PC-9 (cell line): ENCODE data around the gene C4B. TPM values are rescaled to one million over a fixed set of nuclear protein-coding genes. Genes with fewer than 3 reads are reported as not detected.

Experiments
- BruUV-seq: library from RNA; stranded (reverse); fragments of 400-500 nt; replicated peaks from 2 replicates; lab custom pipeline; 2021; lab: Mats Ljungman, UMichigan
- CTCF ChIA-PET: fragments of 300-600 bp; sonication (Branson Sonifier 250); formaldehyde crosslinking; loops from one replicate; lab custom pipeline; 2022; ENCODE audit warnings: antibody characterized with exemption; lab: Charles Lee
- POLR2A ChIA-PET: fragments of 300-600 bp; sonication (Branson Sonifier 250); formaldehyde crosslinking; loops from one replicate; lab custom pipeline; 2022; ENCODE audit warnings: antibody characterized with exemption; ENCODE audit not compliant: unreplicated experiment; lab: Charles Lee
- DNase-seq, 2 experiments: peaks; one replicate each; pipeline versions ENCODE4 v3.0.0 to v3.0.0-alpha.2; 2015 to 2022; ENCODE audit warnings: mixed read lengths in 1 of 2
- H2AFZ ChIP-seq: fragments of 200-600 bp; sonication (generic); 2 replicates; pipeline ENCODE4 v1.8.1; 2017; ENCODE audit warnings: antibody characterized with exemption
- H3F3A ChIP-seq: fragments of 200-600 bp; sonication (generic); 2 replicates; pipeline ENCODE4 v1.8.1; 2017; ENCODE audit warnings: antibody characterized with exemption, mild to moderate bottlenecking, low read depth; ENCODE audit not compliant: insufficient read depth
- H3K27ac ChIP-seq: fragments of 200-600 bp; sonication (generic); 2 replicates; pipeline ENCODE4 v1.6.1; 2016; ENCODE audit warnings: mixed run types
- H3K27me3 ChIP-seq: fragments of 200-600 bp; sonication (generic); 2 replicates; pipeline ENCODE4 v1.6.1; 2016; ENCODE audit warnings: low read depth, mixed run types; ENCODE audit not compliant: insufficient read depth
- H3K36me3 ChIP-seq: fragments of 200-600 bp; sonication (generic); 2 replicates; pipeline ENCODE4 v1.6.1; 2016; ENCODE audit warnings: low read depth, mixed run types
- H3K4me1 ChIP-seq: fragments of 200-600 bp; sonication (generic); replicated peaks from 2 replicates; pipeline ENCODE4 v1.6.1; 2016; ENCODE audit warnings: mixed run types; ENCODE audit not compliant: insufficient read depth
- H3K4me2 ChIP-seq: fragments of 200-600 bp; sonication (generic); 2 replicates; pipeline ENCODE4 v1.6.1; 2017; ENCODE audit warnings: mixed run types
- H3K4me3 ChIP-seq: fragments of 200-600 bp; sonication (generic); 2 replicates; pipeline ENCODE4 v1.6.1; 2016; ENCODE audit warnings: mixed run types
- H3K79me2 ChIP-seq: fragments of 200-600 bp; sonication (generic); 2 replicates; pipeline ENCODE4 v1.6.1; 2017; ENCODE audit warnings: low read depth, mixed run types
- H3K9me2 ChIP-seq: fragments of 200-600 bp; sonication (generic); 2 replicates; pipeline ENCODE4 v1.8.1; 2017; ENCODE audit warnings: mild to moderate bottlenecking; ENCODE audit not compliant: insufficient read depth
- H3K9me3 ChIP-seq: fragments of 200-600 bp; sonication (generic); 2 replicates; pipeline ENCODE4 v1.8.1; 2016; ENCODE audit warnings: low read depth; ENCODE audit not compliant: insufficient read depth
- H4K20me1 ChIP-seq: fragments of 200-600 bp; sonication (generic); 2 replicates; pipeline ENCODE4 v1.8.1; 2017; ENCODE audit not compliant: insufficient read depth
- EZH2 ChIP-seq: fragments of 200-600 bp; sonication (generic); IDR thresholded peaks from 2 replicates; pipeline ENCODE4 v1.8.0; 2017; ENCODE audit warnings: antibody characterized with exemption, low read depth
- intact Hi-C: fragments of 100-400 bp; cut with micrococcal nuclease; formaldehyde crosslinking; loops from one replicate; pipeline ENCODE4 v1.10.0; 2022; ENCODE audit not compliant: unreplicated experiment
- total RNA-seq: library from RNA; stranded (reverse); gene quantifications from 2 replicates; pipeline ENCODE4 v1.2.3, GENCODE V29; 2021
- TF ChIP-seq, protein P1 (sequence below): fragments of 200-600 bp; sonication (generic); conservative IDR thresholded peaks from 2 replicates; pipeline ENCODE4 v1.6.1; 2017; ENCODE audit warnings: mixed run types, antibody characterized with exemption, mild to moderate bottlenecking, moderate library complexity

C4B gene
- total RNA-seq, 1 experiment from 2014 or later = 8.3 TPM

GRCh38 chr6:32070814-32071543, 56.4 kb downstream of the C4B start:
- Histone ChIP-seq H3K4me1 (peaks cover 8% of the 10 kb centered on the region), H3K27me3 (no peaks in the 10 kb centered on the region), H4K20me1 (no peaks in the 10 kb centered on the region), H3K4me3 (no peak overlapping the region), H3K9me2 (no peaks in the 10 kb centered on the region), H3K4me2 (no peak overlapping the region), H3F3A (peaks cover 10% of the 10 kb centered on the region; the same call in 1 of the 2 replicates), H3K36me3 (no peaks in the 10 kb centered on the region), H3K9me3 (no peaks in the 10 kb centered on the region), H2AFZ (no peak overlapping the region), H3K27ac (no peak overlapping the region), H3K79me2 (no peaks in the 10 kb centered on the region)
- CTCF ChIA-PET = no interaction called here
- intact Hi-C loops = no loop called here
- no TSS peak for BruUV-seq
- TF ChIP-seq, protein P1, sequence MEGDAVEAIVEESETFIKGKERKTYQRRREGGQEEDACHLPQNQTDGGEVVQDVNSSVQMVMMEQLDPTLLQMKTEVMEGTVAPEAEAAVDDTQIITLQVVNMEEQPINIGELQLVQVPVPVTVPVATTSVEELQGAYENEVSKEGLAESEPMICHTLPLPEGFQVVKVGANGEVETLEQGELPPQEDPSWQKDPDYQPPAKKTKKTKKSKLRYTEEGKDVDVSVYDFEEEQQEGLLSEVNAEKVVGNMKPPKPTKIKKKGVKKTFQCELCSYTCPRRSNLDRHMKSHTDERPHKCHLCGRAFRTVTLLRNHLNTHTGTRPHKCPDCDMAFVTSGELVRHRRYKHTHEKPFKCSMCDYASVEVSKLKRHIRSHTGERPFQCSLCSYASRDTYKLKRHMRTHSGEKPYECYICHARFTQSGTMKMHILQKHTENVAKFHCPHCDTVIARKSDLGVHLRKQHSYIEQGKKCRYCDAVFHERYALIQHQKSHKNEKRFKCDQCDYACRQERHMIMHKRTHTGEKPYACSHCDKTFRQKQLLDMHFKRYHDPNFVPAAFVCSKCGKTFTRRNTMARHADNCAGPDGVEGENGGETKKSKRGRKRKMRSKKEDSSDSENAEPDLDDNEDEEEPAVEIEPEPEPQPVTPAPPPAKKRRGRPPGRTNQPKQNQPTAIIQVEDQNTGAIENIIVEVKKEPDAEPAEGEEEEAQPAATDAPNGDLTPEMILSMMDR = no peak
- no peak for TF ChIP-seq EZH2
- POLR2A ChIA-PET = no interaction called here
- no peak for DNase-seq

DNA sequence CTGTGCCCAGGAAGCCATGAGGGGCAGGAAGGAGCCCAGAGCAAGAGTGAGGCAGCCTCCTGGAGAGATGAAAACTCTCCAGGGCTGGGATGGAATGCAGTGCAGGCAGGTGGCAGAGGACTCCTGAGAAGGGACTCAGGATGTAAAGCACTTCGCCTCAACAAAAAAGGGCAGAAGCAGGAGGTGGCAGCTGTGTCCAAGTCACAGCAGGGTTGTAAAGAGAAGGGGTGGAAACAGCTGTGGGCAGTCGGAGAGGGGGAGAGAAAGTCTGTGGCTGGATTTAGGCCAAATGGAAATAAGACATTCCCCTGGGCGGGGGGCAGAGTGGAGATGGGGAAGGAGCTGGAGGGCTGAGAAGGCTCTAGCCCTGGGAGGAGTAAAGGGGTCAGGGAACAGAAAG, 58.5 kb downstream of the C4B start:
- no peak for DNase-seq
- ChIA-PET CTCF (no interaction called here), POLR2A (no interaction called here)
- BruUV-seq = no TSS peak
- peaks cover 25% of the 10 kb centered on the region for H3K4me1 ChIP-seq
- no peak overlapping the region for H2AFZ ChIP-seq
- no peak overlapping the region for H3K4me3 ChIP-seq
- H3F3A ChIP-seq = peaks cover 27% of the 10 kb centered on the region
- no peak overlapping the region for H3K27ac ChIP-seq
- H3K9me2 ChIP-seq = no peaks in the 10 kb centered on the region
- H3K4me2 ChIP-seq = no peak overlapping the region
- H3K27me3 ChIP-seq = no peaks in the 10 kb centered on the region
- H4K20me1 ChIP-seq = no peaks in the 10 kb centered on the region
- TF ChIP-seq EZH2 = no peak
- TF ChIP-seq, protein P1 = no peak
- H3K79me2 ChIP-seq = no peaks in the 10 kb centered on the region
- no peaks in the 10 kb centered on the region for H3K36me3 ChIP-seq
- intact Hi-C loops = no loop called here
- no peaks in the 10 kb centered on the region for H3K9me3 ChIP-seq

DNA sequence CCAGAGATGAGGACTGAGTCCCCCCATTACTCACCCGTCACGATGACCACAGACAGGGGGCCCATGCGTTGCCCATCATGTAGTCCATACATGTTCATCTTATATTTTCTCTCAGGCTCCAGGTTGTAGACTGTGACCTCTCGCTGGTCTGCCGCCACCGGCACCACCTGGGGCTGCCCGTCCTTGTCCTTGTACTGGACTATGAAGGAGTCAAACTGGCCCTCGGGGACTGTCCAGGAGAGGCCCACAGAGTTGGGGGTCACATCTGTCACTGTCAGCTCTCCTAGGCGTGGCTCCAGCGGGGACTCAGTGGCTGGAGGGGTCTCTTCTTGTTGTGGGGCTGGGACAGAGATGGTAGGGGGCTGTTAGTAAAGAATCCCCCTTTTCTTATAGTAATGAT, 59.0 kb downstream of the C4B start:
- intact Hi-C loops = no loop called here
- no TSS peak for BruUV-seq

More for the DNA sequence above, 59.0 kb downstream of the C4B start:
- peaks cover 27% of the 10 kb centered on the region for H3F3A ChIP-seq
- no peaks in the 10 kb centered on the region for H4K20me1 ChIP-seq
- H3K4me2 ChIP-seq = no peak overlapping the region
- H3K36me3 ChIP-seq = no peaks in the 10 kb centered on the region
- no peaks in the 10 kb centered on the region for H3K79me2 ChIP-seq
- H3K9me2 ChIP-seq = no peaks in the 10 kb centered on the region
- no peak for TF ChIP-seq EZH2
- TF ChIP-seq, protein P1 = no peak
- H3K4me1 ChIP-seq = peaks cover 26% of the 10 kb centered on the region
- DNase-seq = no peak
- H3K27ac ChIP-seq = no peak overlapping the region
- no peaks in the 10 kb centered on the region for H3K27me3 ChIP-seq
- H3K9me3 ChIP-seq = no peaks in the 10 kb centered on the region
- H2AFZ ChIP-seq = no peak overlapping the region
- no peak overlapping the region for H3K4me3 ChIP-seq
- CTCF ChIA-PET = no interaction called here
- POLR2A ChIA-PET = no interaction called here
